MG63 (cell line): Measurements from ENCODE around the gene SIGLEC8. TPM values are rescaled to one million over a fixed set of nuclear protein-coding genes. Genes with fewer than 3 reads are reported as not detected.
"Not testable (repeated sequence)": the region's sequence is repeated elsewhere in the genome, so short reads cannot be mapped to it uniquely, and the experiment has no call there.

Experiments
- DNase-seq: peaks from one replicate; pipeline ENCODE4 v3.0.0-alpha.2; 2020
- H3K27me3 ChIP-seq: fragments of 250-450 bp; sonication (Bioruptor Pico); 2 replicates; pipeline ENCODE4 v1.5.1; 2020; ENCODE audit warnings: mild to moderate bottlenecking, moderate library complexity
- H3K36me3 ChIP-seq: fragments of 250-450 bp; sonication (Bioruptor Pico); 2 replicates; pipeline ENCODE4 v1.5.1; 2020; ENCODE audit warnings: mild to moderate bottlenecking, moderate library complexity
- H3K4me3 ChIP-seq: fragments of 250-450 bp; sonication (Bioruptor Pico); 2 replicates; pipeline ENCODE4 v1.5.1; 2020; ENCODE audit warnings: mild to moderate bottlenecking, moderate library complexity
- H3K9me3 ChIP-seq: fragments of 250-450 bp; sonication (Bioruptor Pico); 2 replicates; pipeline ENCODE4 v1.5.1; 2020; ENCODE audit warnings: mild to moderate bottlenecking, moderate library complexity
- total RNA-seq: library from RNA; depleted of rRNA; stranded (reverse); fragments of >200 nt; shearing (Covaris generic); gene quantifications from 2 replicates; pipeline ENCODE4 v1.2.3, GENCODE V29; 2014; ENCODE audit warnings: low replicate concordance

Gene SIGLEC8
- total RNA-seq, 1 experiment from 2014 or later: not detected

GRCh38 chr19:51479531-51480331 is 21.5 kb upstream of the SIGLEC8 start:
- H3K27me3 ChIP-seq: peaks cover 3% of the 10 kb centered on the region
- no peak overlapping the region for H3K4me3 ChIP-seq
- H3K36me3 ChIP-seq: no peaks in the 10 kb centered on the region
- DNase-seq: no peak
- no peaks in the 10 kb centered on the region for H3K9me3 ChIP-seq

- H3K27me3 ChIP-seq: peaks cover 5% of the 10 kb centered on the region
Observed at GRCh38 chr19:51478381-51479234, 20.4 kb upstream of the SIGLEC8 start, which contains the start of gene CEACAM18. Gene CEACAM18 (plus strand): TSS chr19:51478539.

GRCh38 chr19:51477344-51477743 is 19.1 kb upstream of the SIGLEC8 start:
- H3K4me3 ChIP-seq: no peak overlapping the region
- H3K36me3 ChIP-seq: no peaks in the 10 kb centered on the region
- no peak for DNase-seq
- no peaks in the 10 kb centered on the region for H3K9me3 ChIP-seq
- H3K27me3 ChIP-seq: peaks cover 8% of the 10 kb centered on the region; the same call in 1 of the 2 replicates

More at GRCh38 chr19:51478381-51479234, 20.4 kb upstream of the SIGLEC8 start, which contains the start of gene CEACAM18:
- no peak for DNase-seq
- Histone ChIP-seq H3K36me3 (no peaks in the 10 kb centered on the region), H3K9me3 (no peaks in the 10 kb centered on the region), H3K4me3 (no peak within 1 kb of the TSS)

GRCh38 chr19:51476164-51476563 is 17.9 kb upstream of the SIGLEC8 start:
- DNase-seq: no peak
- H3K9me3 ChIP-seq: no peaks in the 10 kb centered on the region
- no peaks in the 10 kb centered on the region for H3K36me3 ChIP-seq
- H3K27me3 ChIP-seq: peaks cover 8% of the 10 kb centered on the region; the same call in 1 of the 2 replicates
- no peak overlapping the region for H3K4me3 ChIP-seq

DNA sequence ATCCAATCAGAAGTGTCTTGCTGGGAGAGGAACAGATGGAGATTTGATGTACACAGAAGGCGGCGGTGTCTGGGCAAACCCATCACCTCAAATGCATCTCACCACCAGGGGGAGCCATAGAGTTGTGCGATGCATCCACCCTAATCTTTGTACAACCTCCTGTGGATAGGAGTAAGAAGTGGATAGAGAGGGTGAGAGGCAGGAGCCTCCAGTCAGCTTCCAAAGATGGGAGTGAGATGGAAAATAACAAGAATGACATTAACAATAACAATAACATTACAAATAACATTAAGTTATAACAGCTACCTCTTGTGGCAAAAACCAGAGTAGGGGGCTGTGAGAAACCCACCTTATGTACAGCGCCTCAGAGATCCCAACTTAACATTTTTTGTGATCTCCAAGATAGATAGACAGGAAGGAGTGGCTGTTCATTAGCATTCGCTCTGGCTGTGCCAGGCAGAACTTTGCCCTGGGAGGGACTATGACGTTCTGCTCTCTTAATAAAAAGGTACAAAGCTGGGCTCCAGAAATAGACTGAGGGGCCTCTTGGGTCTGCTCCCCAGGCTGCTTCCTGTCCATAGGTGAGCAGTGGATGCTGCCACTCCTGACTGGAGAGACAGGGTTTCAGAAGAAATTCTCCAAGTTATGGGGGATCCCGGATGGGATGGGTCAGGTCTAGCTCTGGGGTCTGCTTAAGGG is 14.9 kb upstream of the SIGLEC8 start:
- no peaks in the 10 kb centered on the region for H3K36me3 ChIP-seq
- peak; percentile 50 for DNase-seq
- no peaks in the 10 kb centered on the region for H3K9me3 ChIP-seq
- no peak overlapping the region for H3K4me3 ChIP-seq
- peaks cover 8% of the 10 kb centered on the region; the same call in 1 of the 2 replicates for H3K27me3 ChIP-seq

DNA sequence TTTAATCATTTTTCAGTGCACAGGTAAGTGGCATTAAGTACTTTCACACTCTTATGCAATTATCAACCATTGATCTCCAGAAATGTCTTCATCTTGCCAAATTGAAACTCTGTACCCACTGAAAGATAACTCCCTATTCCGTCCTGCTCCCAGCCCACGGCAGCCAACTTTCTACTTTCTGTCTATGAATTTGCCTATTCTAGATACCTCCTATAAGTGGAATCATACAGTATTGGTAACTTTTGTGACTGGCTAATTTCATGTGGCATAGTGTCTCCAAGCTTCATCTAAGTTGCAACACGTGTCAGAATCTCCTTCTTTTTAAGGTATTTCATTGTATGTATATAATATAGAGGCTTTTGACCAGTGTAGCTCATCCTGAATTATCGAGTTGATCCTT is 14.4 kb upstream of the SIGLEC8 start:
- peaks cover 6% of the 10 kb centered on the region; the same call in 1 of the 2 replicates for H3K27me3 ChIP-seq
- DNase-seq: no peak
- no peaks in the 10 kb centered on the region for H3K36me3 ChIP-seq
- no peak overlapping the region for H3K4me3 ChIP-seq
- no peaks in the 10 kb centered on the region for H3K9me3 ChIP-seq

DNA sequence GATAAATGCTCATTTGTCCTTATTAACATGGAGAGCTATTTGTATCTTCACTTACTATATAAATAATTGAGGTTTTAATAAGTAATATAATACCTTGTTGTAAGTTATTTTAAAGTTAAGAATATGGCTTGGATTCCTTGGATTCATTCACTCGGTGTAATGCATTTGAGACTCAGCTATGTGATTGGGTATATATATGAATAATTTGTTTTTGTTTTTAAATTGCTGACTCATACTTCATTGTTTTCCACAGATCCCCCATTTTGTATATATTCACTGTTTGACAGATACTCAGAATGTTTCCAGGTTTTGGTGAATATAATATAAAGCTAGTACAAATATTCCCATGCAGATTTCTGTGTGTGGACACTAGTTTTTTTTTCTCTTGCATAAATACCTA is 13.3 kb upstream of the SIGLEC8 start:
- H3K27me3 ChIP-seq: peaks cover 7% of the 10 kb centered on the region; the same call in 1 of the 2 replicates
- H3K36me3 ChIP-seq: no peaks in the 10 kb centered on the region
- no peak for DNase-seq
- no peak overlapping the region for H3K4me3 ChIP-seq
- no peaks in the 10 kb centered on the region for H3K9me3 ChIP-seq

GRCh38 chr19:51470966-51471365 is 12.7 kb upstream of the SIGLEC8 start:
- H3K27me3 ChIP-seq: peaks cover 11% of the 10 kb centered on the region; the same call in 1 of the 2 replicates
- no peak overlapping the region for H3K4me3 ChIP-seq
- no peak for DNase-seq
- no peaks in the 10 kb centered on the region for H3K36me3 ChIP-seq
- no peaks in the 10 kb centered on the region for H3K9me3 ChIP-seq

DNA sequence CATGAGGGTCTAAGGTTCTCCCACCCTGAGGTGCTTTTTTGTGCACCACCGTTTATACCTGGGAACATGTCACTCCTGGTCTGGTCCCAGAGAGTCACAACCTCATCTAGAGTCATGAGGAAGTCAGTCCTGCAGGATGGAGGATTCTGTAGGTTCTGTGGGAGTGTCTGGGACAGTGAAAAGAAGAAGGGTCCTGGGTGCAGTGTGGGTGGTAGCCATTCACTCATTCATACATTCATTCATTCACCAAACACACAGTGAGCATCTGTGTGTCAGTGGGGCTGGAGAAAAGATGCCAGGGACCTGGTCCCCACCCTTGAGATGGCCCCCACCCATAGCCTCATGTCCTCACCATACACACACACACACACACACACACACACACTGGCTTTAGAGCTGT is 11.4 kb upstream of the SIGLEC8 start:
- Histone ChIP-seq H3K36me3 (no peaks in the 10 kb centered on the region), H3K4me3 (no peak overlapping the region), H3K9me3 (no peaks in the 10 kb centered on the region), H3K27me3 (peaks cover 20% of the 10 kb centered on the region)
- no peak for DNase-seq

DNA sequence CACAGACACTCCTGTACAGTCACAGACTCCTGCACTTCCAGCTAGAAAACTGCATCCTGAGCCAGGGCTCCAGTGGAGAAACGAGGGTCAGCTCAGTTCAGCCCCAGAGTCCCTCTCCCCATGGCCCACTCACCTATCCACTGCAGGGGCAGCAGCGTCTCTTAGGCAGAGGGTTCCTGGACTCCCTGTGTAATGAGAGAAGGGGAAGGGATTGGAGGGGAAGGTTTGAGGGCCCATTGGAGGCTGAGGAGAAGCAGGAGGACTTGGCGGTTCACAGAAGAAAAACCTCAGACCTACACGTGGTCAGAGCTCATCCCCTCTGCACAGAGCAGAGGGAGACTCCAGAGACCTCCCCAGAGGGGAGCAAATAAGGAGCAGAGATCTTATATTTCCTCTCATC is 10.9 kb upstream of the SIGLEC8 start:
- no peak for DNase-seq
- Histone ChIP-seq H3K4me3 (no peak overlapping the region), H3K27me3 (peaks cover 18% of the 10 kb centered on the region), H3K36me3 (no peaks in the 10 kb centered on the region), H3K9me3 (no peaks in the 10 kb centered on the region)

GRCh38 chr19:51468545-51468920 is 10.3 kb upstream of the SIGLEC8 start:
- Histone ChIP-seq H3K9me3 (no peaks in the 10 kb centered on the region), H3K27me3 (peaks cover 18% of the 10 kb centered on the region), H3K4me3 (no peak overlapping the region), H3K36me3 (no peaks in the 10 kb centered on the region)
- no peak for DNase-seq

- H3K36me3 ChIP-seq: no peaks in the 10 kb centered on the region
- peaks cover 20% of the 10 kb centered on the region for H3K27me3 ChIP-seq
- no peak for DNase-seq
- H3K4me3 ChIP-seq: no peak overlapping the region
- H3K9me3 ChIP-seq: no peaks in the 10 kb centered on the region
Observed at GRCh38 chr19:51467864-51468544, 9.8 kb upstream of the SIGLEC8 start.

- no peak for DNase-seq
- Histone ChIP-seq H3K27me3 (peaks cover 17% of the 10 kb centered on the region), H3K4me3 (no peak overlapping the region), H3K36me3 (no peaks in the 10 kb centered on the region), H3K9me3 (no peaks in the 10 kb centered on the region)
Observed at GRCh38 chr19:51466723-51467122, 8.5 kb upstream of the SIGLEC8 start.

- not testable (repeated sequence) for H3K9me3 ChIP-seq, DNase-seq, H3K4me3 ChIP-seq, H3K36me3 ChIP-seq
- peaks cover 17% of the 10 kb centered on the region for H3K27me3 ChIP-seq
Observed at GRCh38 chr19:51463976-51464581, 5.8 kb upstream of the SIGLEC8 start.

- Histone ChIP-seq H3K4me3 (no peak overlapping the region), H3K27me3 (peaks cover 25% of the 10 kb centered on the region), H3K9me3 (no peaks in the 10 kb centered on the region), H3K36me3 (no peaks in the 10 kb centered on the region)
- no peak for DNase-seq
Observed at GRCh38 chr19:51462681-51463080, 4.4 kb upstream of the SIGLEC8 start.

GRCh38 chr19:51462276-51462675 is 4.0 kb upstream of the SIGLEC8 start:
- H3K27me3 ChIP-seq: peaks cover 25% of the 10 kb centered on the region
- H3K9me3 ChIP-seq: no peaks in the 10 kb centered on the region
- no peak for DNase-seq
- H3K4me3 ChIP-seq: no peak overlapping the region
- H3K36me3 ChIP-seq: no peaks in the 10 kb centered on the region
